IMR-90 (cell line): ENCODE results near the gene CRTAC1. TPM values are rescaled to one million over a fixed set of nuclear protein-coding genes. Genes with fewer than 3 reads are reported as not detected.

Experiments used
- ATAC-seq: fragments of 200-7000 bp; cut with Tn5 transposase; 2 replicates; pipeline ENCODE4 v1.9.1; 2020; ENCODE audit warnings: low read depth, mild to moderate bottlenecking, moderate library complexity
- BruUV-seq: library from RNA; stranded (reverse); fragments of 400-500 nt; replicated peaks from 2 replicates; lab custom pipeline; 2021; lab: Mats Ljungman, UMichigan
- CTCF ChIA-PET: fragments of 300-600 bp; formaldehyde crosslinking; extraction: SDS; loops from one replicate; lab custom pipeline; 2021; ENCODE audit warnings: antibody characterized with exemption; lab: Yijun Ruan, JAX
- POLR2A ChIA-PET: fragments of 300-600 bp; sonication (Branson Sonifier 250); formaldehyde crosslinking; loops from one replicate; lab custom pipeline; 2022; ENCODE audit warnings: antibody characterized with exemption; ENCODE audit not compliant: unreplicated experiment; lab: Charles Lee
- DNase-seq: peaks from one replicate; pipeline ENCODE4 v3.0.0; 2013
- H2AFZ ChIP-seq: replicated peaks from 2 replicates; pipeline ENCODE3; 2013; ENCODE audit warnings: low read length, mild to moderate bottlenecking; ENCODE audit not compliant: poor library complexity
- H2AK5ac ChIP-seq: 2 replicates; pipeline ENCODE4 v1.6.1; 2013; ENCODE audit warnings: low read depth, low read length, inconsistent platforms
- H2AK9ac ChIP-seq: replicated peaks from 2 replicates; pipeline ENCODE3; 2013; ENCODE audit warnings: mild to moderate bottlenecking, low read depth, low read length, moderate library complexity; ENCODE audit not compliant: poor library complexity
- H2BK120ac ChIP-seq: 2 replicates; pipeline ENCODE4 v1.6.1; 2013; ENCODE audit warnings: low read depth, low read length, inconsistent platforms
- H2BK15ac ChIP-seq: 3 replicates; pipeline ENCODE4 v1.6.1; 2013; ENCODE audit warnings: low read depth, low read length, inconsistent platforms
- H2BK20ac ChIP-seq: 2 replicates; pipeline ENCODE4 v1.6.1; 2013; ENCODE audit warnings: low read depth, mild to moderate bottlenecking, inconsistent platforms, low read length, moderate library complexity
- H2BK5ac ChIP-seq: 2 replicates; pipeline ENCODE4 v1.6.1; 2013; ENCODE audit warnings: mild to moderate bottlenecking, low read depth, low read length, inconsistent platforms; ENCODE audit not compliant: poor library complexity, severe bottlenecking
- H3K14ac ChIP-seq: replicated peaks from 2 replicates; pipeline ENCODE4 v1.6.1; 2013; ENCODE audit warnings: low read depth, low read length, inconsistent platforms
- H3K18ac ChIP-seq: 2 replicates; pipeline ENCODE4 v1.6.1; 2013; ENCODE audit warnings: low read depth, low read length, control low read depth
- H3K23ac ChIP-seq: 2 replicates; pipeline ENCODE4 v1.6.1; 2013; ENCODE audit warnings: low read depth, low read length, inconsistent platforms
- H3K27ac ChIP-seq: 2 replicates; pipeline ENCODE4 v1.5.1; 2013; ENCODE audit warnings: mild to moderate bottlenecking, control low read depth, low read length; ENCODE audit not compliant: insufficient read depth
- H3K27me3 ChIP-seq: 2 replicates; pipeline ENCODE4 v1.6.1; 2013; ENCODE audit warnings: low read length; ENCODE audit not compliant: control insufficient read depth, insufficient read depth
- H3K36me3 ChIP-seq: 2 replicates; pipeline ENCODE4 v1.6.1; 2013; ENCODE audit warnings: low read length, mixed read lengths; ENCODE audit not compliant: control insufficient read depth, insufficient read depth
- H3K4ac ChIP-seq: 2 replicates; pipeline ENCODE4 v1.6.1; 2013; ENCODE audit warnings: low read depth, low read length, inconsistent platforms
- H3K4me1 ChIP-seq: 2 replicates; pipeline ENCODE4 v1.6.1; 2013; ENCODE audit warnings: low read length, mixed read lengths; ENCODE audit not compliant: control insufficient read depth, insufficient read depth
- H3K4me2 ChIP-seq: 2 replicates; pipeline ENCODE4 v1.6.1; 2013; ENCODE audit warnings: low read depth, mild to moderate bottlenecking, control low read depth, low read length, moderate library complexity
- H3K4me3 ChIP-seq: 2 replicates; pipeline ENCODE4 v1.5.1; 2013; ENCODE audit warnings: low read depth, mild to moderate bottlenecking, control low read depth, low read length, moderate library complexity; ENCODE audit not compliant: insufficient read depth
- H3K56ac ChIP-seq: 2 replicates; pipeline ENCODE4 v1.6.1; 2013; ENCODE audit warnings: low read length, inconsistent platforms; ENCODE audit not compliant: insufficient read depth; ENCODE audit errors: extremely low read depth
- H3K79me1 ChIP-seq, 2 experiments: 2 replicates each; pipeline ENCODE4 v1.6.1; 2013; ENCODE audit warnings: low read length in 2 of 2, inconsistent platforms in 1 of 2, low read depth in 1 of 2
- H3K9ac ChIP-seq: 2 replicates; pipeline ENCODE4 v1.6.1; 2013; ENCODE audit warnings: low read depth, low read length, control low read depth
- H3K9me1 ChIP-seq: 2 replicates; pipeline ENCODE4 v1.6.1; 2013; ENCODE audit warnings: low read length, inconsistent platforms; ENCODE audit not compliant: insufficient read depth
- H3K9me3 ChIP-seq: 2 replicates; pipeline ENCODE4 v1.6.1; 2013; ENCODE audit warnings: low read length; ENCODE audit not compliant: control insufficient read depth, insufficient read depth
- H4K20me1 ChIP-seq: 2 replicates; pipeline ENCODE4 v1.6.1; 2013; ENCODE audit warnings: low read length, inconsistent platforms; ENCODE audit not compliant: insufficient read depth
- H4K5ac ChIP-seq: 2 replicates; pipeline ENCODE4 v1.6.1; 2013; ENCODE audit warnings: mild to moderate bottlenecking, low read depth, low read length, control low read depth
- H4K8ac ChIP-seq, 2 experiments: 2 replicates each; pipeline ENCODE4 v1.6.1; 2013; ENCODE audit warnings: low read depth in 2 of 2, low read length in 2 of 2, control low read depth in 1 of 2, inconsistent platforms in 1 of 2
- H4K91ac ChIP-seq: 2 replicates; pipeline ENCODE4 v1.6.1; 2013; ENCODE audit warnings: low read depth, low read length, inconsistent platforms; ENCODE audit not compliant: insufficient read depth
- BHLHE40 ChIP-seq: fragments of 150-350 bp; IDR thresholded peaks from 2 replicates; pipeline ENCODE4 v1.6.1; 2016; ENCODE audit warnings: mild to moderate bottlenecking, low read depth, low read length
- CHD1 ChIP-seq: IDR thresholded peaks from 2 replicates; pipeline ENCODE4 v1.6.1; 2012; ENCODE audit warnings: low read depth, low read length, improper control_type of control experiment
- FOS ChIP-seq: fragments of 150-350 bp; IDR thresholded peaks from 2 replicates; pipeline ENCODE4 v1.6.1; 2016; ENCODE audit warnings: low read depth, low read length
- MAZ ChIP-seq: IDR thresholded peaks from 2 replicates; pipeline ENCODE4 v1.6.1; 2012; ENCODE audit warnings: low read depth, mild to moderate bottlenecking, low read length, improper control_type of control experiment, moderate library complexity, borderline replicate concordance
- MXI1 ChIP-seq: IDR thresholded peaks from 2 replicates; pipeline ENCODE4 v1.6.1; 2012; ENCODE audit warnings: low read depth, mild to moderate bottlenecking, low read length, moderate library complexity, borderline replicate concordance
- POLR2A ChIP-seq: IDR thresholded peaks from 2 replicates; pipeline ENCODE4 v1.6.1; 2012; ENCODE audit warnings: mild to moderate bottlenecking, low read depth, low read length
- RAD21 ChIP-seq: IDR thresholded peaks from 2 replicates; pipeline ENCODE4 v1.6.1; 2012; ENCODE audit warnings: low read length, improper control_type of control experiment
- SMC3 ChIP-seq: fragments of 150-350 bp; IDR thresholded peaks from 2 replicates; pipeline ENCODE4 v1.6.1; 2016; ENCODE audit warnings: low read depth, mild to moderate bottlenecking, antibody characterized with exemption, low read length, moderate library complexity
- WGBS, 2 experiments: methylation state at CpG; one replicate each; pipeline versions ENCODE4 v1.1.5 to v1.1.7; 2013; ENCODE audit warnings: missing lambda C conversion rate in 2 of 2; ENCODE audit not compliant: insufficient read length in 1 of 2; ENCODE audit errors: extremely low coverage in 2 of 2; 5-methylcytosine and 5-hydroxymethylcytosine counted together
- dilution Hi-C: fragments of 300-500 bp; cut with HindIII; formaldehyde crosslinking; loops from one replicate; pipeline ENCODE4 v1.14.3; 2018; ENCODE audit warnings: low sequenced_read_pairs; ENCODE audit not compliant: unreplicated experiment
- in situ Hi-C: fragments of 300-500 bp; cut with MboI; formaldehyde crosslinking; loops from 3 replicates; pipeline ENCODE4 v1.14.3; 2019; ENCODE audit warnings: low sequenced_read_pairs, inconsistent platforms, mixed read lengths
- intact Hi-C: fragments of 100-400 bp; cut with micrococcal nuclease; formaldehyde crosslinking; loops from 2 replicates; pipeline ENCODE4 v1.10.0; 2022
- polyA plus RNA-seq, 3 experiments: library from polyadenylated mRNA; depleted of rRNA; stranded (reverse); fragments of >200 nt; gene quantifications; 2 replicates each; pipeline ENCODE4 v1.2.3, GENCODE V29; 2012; ENCODE audit warnings: low replicate concordance in 1 of 3
- total RNA-seq: library from RNA; depleted of rRNA; stranded (reverse); fragments of >200 nt; gene quantifications from 2 replicates; pipeline ENCODE4 v1.2.3, GENCODE V29; 2012
- TF ChIP-seq, protein P1 (sequence below): fragments of 150-350 bp; IDR thresholded peaks from 2 replicates; pipeline ENCODE4 v1.6.1; 2017; ENCODE audit warnings: mild to moderate bottlenecking, antibody characterized with exemption, low read length, low read depth
- TF ChIP-seq, protein P2 (sequence below): conservative IDR thresholded peaks from 2 replicates; pipeline ENCODE4 v1.5.1; 2012; ENCODE audit warnings: mild to moderate bottlenecking, low read depth, low read length, improper control_type of control experiment

The CRTAC1 gene
- total and polyA plus RNA-seq, 2 of the 4 experiments (the other 2 are of a cell fraction) = not detected

DNA sequence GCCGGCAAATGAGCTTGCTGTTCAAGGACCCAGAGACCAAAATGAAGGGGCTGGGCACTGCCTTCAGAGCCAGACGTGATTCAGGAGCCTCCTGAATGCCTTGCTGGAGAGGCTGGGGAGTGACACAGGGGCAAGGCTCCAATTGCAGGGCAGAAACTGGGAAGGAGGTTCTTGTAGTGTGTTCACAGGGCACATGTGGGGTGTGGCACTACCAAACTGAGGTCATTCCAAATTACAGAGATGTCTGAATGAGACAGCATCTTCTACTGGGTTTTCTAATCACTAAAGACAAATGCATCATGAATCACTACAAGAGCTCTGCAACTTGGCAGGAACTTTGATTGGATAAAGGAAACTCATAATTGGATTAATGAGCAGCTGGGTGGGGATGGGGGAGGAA lies 17.8 kb downstream of the CRTAC1 start:
- in situ Hi-C loops (no loop called here), intact Hi-C loops (no loop called here), dilution Hi-C loops (no loop called here)
- Histone ChIP-seq H3K4ac (no peak overlapping the region), H2AK9ac (no peak overlapping the region), H3K56ac (no peak overlapping the region), H2BK20ac (no peak overlapping the region), H3K27ac (no peak overlapping the region), H3K79me1 (no peaks in the 10 kb centered on the region), H3K9ac (no peak overlapping the region), H3K18ac (no peak overlapping the region), H3K4me3 (no peak overlapping the region), H3K9me1 (no peaks in the 10 kb centered on the region), H3K23ac (no peak overlapping the region), H3K4me1 (no peaks in the 10 kb centered on the region), H3K9me3 (no peaks in the 10 kb centered on the region), H4K91ac (no peak overlapping the region), H3K36me3 (no peaks in the 10 kb centered on the region), H2AK5ac (no peak overlapping the region), H3K14ac (no peak overlapping the region), H4K8ac (no peak overlapping the region), H3K27me3 (peaks cover 3% of the 10 kb centered on the region; the same call in 1 of the 2 replicates), H2BK15ac (no peak overlapping the region), H4K20me1 (no peaks in the 10 kb centered on the region), H3K4me2 (no peak overlapping the region), H2AFZ (no peak overlapping the region), H4K5ac (no peak overlapping the region), H2BK120ac (no peak overlapping the region), H2BK5ac (no peak overlapping the region)
- ATAC-seq = no peak
- ChIA-PET POLR2A (no interaction called here), CTCF (no interaction called here)
- WGBS, 2 experiments = 0% methylated on average over 1 of the region's 2 CpGs; no CpG with 5 or more reads in 1 of the 2 experiments
- TF ChIP-seq MAZ (no peak), CHD1 (no peak), RAD21 (no peak), FOS (no peak), SMC3 (no peak), POLR2A (no peak), MXI1 (no peak), BHLHE40 (no peak)
- TF ChIP-seq, protein P1, sequence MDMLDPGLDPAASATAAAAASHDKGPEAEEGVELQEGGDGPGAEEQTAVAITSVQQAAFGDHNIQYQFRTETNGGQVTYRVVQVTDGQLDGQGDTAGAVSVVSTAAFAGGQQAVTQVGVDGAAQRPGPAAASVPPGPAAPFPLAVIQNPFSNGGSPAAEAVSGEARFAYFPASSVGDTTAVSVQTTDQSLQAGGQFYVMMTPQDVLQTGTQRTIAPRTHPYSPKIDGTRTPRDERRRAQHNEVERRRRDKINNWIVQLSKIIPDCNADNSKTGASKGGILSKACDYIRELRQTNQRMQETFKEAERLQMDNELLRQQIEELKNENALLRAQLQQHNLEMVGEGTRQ = no peak
- TF ChIP-seq, protein P2, sequence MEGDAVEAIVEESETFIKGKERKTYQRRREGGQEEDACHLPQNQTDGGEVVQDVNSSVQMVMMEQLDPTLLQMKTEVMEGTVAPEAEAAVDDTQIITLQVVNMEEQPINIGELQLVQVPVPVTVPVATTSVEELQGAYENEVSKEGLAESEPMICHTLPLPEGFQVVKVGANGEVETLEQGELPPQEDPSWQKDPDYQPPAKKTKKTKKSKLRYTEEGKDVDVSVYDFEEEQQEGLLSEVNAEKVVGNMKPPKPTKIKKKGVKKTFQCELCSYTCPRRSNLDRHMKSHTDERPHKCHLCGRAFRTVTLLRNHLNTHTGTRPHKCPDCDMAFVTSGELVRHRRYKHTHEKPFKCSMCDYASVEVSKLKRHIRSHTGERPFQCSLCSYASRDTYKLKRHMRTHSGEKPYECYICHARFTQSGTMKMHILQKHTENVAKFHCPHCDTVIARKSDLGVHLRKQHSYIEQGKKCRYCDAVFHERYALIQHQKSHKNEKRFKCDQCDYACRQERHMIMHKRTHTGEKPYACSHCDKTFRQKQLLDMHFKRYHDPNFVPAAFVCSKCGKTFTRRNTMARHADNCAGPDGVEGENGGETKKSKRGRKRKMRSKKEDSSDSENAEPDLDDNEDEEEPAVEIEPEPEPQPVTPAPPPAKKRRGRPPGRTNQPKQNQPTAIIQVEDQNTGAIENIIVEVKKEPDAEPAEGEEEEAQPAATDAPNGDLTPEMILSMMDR = no peak
- DNase-seq = no peak
- BruUV-seq = no TSS peak
